Limb (tissue), 2 donors: ENCODE results near the gene ZEB2.

Experiments
- DNase-seq, 2 donors: peaks; one replicate each; pipeline ENCODE4 v3.0.0-alpha.2; 2016; ENCODE audit errors: extremely low spot score in 2 of 2

ZEB2 gene

DNA sequence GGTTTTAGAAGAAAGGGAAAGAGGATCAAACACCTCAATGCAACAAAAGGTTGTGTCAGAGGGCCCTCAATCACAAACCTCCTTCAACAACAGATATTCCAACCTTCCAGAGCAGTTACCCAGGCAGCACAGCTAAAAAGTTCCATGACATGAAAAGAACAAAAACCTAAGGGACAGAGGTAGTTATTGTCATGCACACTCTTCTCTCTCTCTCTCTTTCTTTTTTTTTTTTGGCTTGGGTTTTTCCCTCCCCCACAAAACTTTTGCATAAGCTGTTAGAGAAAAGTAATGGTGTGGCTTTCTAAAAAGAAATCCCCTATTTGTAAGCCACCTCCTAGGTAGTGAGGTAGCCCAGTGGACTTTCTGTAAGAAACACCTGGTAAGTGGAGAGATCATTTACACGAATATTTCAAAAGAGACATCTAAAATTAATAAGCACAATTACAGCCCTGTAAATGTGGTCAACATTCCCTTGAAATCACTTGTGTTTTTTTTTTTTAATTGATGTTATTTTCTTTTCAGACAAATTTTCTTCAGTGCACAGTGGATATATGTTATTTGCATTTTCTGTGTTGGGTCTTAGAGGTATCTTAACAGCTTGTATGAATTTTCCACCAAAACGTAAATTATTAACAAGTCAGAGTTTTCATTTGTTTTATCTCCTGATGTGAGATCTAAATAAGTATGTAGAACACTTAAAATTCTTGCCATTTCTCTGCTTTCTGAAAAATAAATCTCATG lies 48.4 kb downstream of the ZEB2 start:
- DNase-seq = no peak

DNA sequence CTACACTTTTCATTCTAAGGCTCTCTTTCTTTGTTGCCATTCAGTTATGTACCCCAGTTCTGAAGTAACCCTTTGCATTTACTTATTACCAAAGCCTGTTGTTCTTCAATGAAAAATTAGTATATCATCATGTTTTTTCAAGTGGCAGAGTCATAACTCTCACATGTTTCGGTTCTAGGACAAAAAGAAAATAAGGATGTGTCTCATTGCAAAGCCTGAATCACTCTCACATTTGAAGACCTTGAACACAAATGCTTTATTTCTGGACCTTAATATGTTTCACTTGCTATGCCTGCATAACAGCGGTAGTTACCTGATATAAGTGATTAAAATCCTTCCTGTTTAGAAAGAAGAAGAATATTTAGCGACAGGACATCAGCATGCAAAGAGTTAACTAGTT lies 49.1 kb downstream of the ZEB2 start:
- DNase-seq = no peak

DNA sequence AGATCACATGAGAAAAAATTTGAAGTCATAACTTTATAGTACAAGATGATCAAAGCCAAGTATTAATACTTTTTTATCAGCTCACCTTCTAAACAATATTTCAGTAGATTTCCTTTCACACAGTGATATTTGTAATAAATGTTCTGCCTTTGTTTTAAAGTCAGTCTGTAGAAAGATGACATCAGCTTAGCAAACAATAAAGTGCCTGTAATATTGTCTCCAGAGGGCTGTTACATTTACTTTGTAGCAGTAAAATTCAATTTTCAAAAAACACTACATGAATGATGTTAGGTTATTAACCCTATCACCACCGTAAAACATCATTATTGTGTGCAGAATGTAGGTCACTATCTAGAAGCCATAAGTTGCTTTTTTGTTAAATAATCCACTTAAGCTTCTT lies 49.6 kb downstream of the ZEB2 start:
- no peak for DNase-seq

DNA sequence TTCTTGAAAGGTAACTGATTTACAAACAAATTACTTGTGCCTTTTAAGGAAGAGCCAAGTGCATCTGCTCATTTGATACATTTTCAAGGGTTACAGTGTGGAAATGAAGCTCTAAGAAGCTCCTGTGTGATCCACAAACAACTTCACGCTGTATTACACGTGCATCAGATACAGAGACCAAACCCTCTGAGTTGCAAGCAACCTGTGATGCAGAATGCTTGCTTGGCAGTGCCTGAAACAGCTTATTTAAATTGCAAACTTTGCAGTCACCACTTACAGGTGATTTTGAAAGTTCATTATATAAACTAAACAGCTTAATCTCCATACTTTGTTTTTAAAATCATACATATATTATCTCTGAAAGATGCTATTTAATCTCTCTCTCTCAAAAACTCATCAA lies 50.1 kb downstream of the ZEB2 start:
- no peak for DNase-seq

DNA sequence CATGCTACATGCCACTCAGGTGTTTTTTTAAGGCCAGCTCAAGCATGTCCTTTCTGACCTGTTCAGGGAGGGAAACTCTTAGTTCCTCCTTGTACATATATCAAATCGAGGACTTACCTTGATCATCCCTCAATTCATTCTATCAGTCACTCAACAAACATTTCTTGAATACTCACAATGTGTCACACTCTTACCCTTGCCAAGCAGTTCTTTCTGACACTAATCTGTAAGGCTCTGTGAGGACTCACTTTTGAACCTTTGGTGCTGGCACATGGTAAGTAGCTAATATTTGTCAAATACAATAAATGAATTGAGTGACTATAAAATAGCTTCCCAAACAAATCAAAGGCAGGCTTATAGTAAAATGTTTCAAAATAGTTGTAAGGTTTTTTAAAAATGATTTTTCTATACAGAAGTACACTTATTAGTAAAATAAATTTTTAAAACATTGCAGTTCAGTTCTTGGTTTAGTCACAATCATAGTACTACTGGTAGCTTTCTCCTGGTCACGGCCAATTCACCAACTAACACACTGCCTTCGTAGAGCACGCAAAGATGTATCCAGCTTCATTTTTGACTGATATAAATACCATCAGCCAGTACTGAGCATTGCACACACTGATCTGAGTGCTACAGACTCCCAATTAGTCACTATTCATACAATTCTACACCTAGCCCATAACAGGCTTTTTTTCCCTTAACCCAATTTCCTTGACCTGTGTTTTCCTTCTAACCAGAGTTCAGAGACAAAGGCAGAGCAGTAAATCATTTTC lies 50.9 kb downstream of the ZEB2 start:
- DNase-seq = no peak

DNA sequence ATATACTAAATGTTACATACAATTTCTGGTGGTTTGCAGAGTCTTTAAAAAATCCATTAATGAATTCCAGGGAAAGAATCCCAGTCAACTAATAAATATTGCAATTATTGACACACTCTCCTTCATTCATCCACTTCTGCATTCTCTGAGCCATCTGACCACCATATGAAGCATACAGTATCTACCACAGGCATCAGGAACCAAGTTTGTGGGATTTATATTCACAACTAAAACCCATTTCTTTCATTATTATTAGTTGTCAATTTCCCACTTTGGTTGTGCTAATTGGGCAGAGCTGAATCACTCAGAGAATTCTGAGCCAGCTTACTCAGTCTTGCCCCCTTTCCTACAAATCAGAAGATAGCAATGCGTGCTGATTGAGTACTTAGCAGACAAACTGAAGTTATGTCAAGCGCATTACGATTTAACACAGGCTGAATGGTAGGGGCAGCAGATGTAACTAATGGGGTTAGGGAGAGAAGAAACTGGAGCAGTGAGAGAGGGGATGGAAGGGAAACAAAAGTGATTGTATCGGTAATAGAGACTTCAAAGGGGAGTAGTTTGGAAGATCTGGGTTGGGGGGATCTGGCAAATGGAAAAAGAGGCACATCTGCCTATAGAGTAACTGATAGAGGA lies 52.3 kb downstream of the ZEB2 start:
- no peak for DNase-seq

DNA sequence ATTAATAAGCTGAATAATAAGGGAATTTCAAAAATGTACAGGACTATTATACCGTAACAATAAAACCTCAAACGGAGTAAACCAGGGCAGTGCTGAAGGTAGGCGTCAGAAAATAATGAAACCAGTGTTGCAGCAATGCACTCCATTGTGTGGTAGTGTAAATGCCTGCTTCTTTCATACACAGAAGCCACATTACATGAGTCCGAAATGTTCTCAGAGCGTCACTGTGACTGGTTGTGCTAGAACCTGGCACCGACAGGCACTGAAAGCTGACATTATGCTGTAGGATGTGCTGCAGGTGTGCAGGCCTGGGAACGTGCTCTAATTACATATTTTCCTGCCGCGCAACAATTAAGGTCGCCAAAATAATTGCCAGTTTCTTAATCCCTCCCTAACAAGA lies 53.3 kb downstream of the ZEB2 start:
- no peak for DNase-seq

DNA sequence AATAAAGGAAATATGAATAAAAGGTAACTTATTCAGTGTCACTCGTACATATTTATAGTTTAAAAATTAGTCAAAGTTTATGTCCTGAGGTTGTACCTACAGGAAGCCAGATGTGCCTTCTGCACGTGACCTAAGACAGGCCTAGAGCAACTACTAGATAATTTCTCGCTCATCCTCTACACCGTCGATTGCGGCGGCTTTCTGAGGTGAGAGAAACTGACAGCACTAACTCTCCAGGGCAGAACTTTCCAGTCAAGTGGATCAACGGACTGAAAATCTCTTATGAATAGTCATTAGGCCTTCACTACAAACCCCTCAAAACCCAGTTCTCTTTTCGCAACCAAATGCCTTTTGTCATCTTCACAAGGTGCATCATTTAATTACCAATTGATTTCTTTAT lies 54.2 kb downstream of the ZEB2 start:
- DNase-seq = no peak

DNA sequence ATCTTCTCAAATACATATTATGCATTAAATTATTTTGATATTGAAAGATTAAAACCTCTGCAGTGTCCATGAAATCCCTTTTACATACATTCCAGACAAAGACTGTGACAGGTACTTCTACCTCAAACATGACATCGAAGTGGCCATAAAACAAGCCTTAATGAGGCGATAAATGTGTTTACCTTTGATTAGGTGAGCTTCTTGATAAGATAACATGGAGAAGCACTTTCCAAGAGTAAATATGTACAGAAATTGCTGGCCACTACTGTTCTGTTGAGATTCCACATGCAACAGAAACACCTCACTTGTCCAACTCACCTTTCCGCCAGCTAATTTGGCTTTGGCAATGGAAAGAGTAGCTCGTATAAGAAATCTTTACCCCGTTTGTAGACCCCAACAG lies 55.2 kb downstream of the ZEB2 start:
- no peak for DNase-seq

DNA sequence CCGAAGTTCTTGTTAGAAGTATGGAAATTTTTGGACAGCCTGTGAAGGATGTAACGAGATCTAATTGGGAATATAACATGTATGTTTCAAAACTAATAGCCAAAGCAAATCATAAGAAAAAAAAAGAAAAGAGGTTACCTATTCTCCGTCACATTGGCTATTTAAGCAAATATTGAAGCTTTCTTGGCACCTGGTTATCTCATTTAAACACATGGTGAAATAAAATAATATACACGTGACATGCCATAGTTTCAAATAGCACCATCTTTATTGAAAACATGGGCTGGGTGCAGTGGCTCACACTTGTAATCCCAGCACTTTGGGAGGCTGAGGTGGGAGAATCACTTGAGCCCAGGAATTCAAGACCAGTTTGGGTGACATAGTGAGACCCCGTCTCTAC lies 56.7 kb downstream of the ZEB2 start:
- DNase-seq = no peak

DNA sequence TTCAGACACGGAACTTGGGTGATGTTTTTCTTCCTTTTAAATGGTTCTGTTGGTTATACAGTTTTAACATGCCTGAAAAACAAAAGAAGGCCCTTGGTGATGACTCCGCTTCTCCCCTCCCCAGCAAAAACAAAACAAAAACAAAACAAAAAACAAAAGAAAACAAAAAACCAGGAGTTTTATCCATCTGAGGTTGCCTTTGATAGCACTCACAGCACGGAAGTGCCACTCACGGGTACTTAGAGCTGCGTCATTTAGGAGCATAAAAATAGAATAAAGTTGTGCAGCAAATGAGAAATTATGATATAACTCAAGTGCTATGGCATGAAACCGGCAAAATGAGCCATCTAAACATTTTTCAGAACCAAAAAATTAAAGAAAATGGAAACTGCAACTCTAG lies 57.7 kb downstream of the ZEB2 start:
- no peak for DNase-seq

DNA sequence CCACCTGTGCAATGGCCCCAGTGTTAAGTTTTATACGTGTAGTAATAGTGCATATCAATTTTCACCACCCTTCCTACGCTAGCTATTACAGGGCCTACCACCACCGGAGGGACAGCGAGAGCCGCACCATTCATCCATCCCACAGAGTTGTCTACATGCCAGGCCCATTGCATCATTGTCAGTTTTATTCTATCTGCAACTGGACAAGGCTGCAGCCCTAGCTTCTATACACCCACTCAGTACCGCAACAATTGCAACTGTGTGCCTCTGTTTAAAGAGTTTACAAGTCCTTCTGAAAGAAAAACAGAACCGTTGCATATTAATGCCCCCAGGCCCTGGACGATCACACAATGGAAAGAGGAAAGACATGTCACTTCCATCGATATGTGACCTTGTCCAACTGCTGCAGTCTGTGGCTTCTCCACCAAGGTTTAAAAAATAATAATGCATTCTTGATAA lies 58.6 kb downstream of the ZEB2 start:
- DNase-seq = peak in 1 of 2 donors; percentile 49

DNA sequence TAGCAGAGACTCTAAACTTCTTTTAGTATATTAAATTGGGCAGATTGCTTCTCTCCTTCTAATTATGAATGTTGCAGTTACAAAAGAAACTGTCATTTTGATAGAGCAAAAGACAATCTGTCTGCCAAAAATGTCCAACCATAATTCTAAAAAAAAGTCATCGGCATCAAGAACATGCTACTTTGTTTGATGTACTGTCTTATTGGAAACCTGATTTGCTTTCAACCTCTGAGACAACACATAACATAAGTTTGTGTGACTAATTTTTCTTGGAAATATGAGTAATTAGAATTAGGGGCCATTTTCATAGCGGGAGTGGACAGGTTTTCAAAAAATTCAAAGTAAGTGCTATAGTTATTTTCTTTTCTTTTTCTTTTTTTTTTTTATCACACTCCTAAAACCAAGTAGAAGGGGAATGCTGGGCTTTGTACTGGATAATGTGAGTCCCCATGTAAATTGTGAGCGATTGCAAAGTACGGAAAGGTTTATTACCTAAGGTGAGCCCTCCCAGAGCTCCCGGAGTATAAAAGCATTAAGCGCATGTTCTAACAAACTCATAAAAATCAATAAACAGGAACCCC lies 59.1 kb downstream of the ZEB2 start:
- DNase-seq = no peak

DNA sequence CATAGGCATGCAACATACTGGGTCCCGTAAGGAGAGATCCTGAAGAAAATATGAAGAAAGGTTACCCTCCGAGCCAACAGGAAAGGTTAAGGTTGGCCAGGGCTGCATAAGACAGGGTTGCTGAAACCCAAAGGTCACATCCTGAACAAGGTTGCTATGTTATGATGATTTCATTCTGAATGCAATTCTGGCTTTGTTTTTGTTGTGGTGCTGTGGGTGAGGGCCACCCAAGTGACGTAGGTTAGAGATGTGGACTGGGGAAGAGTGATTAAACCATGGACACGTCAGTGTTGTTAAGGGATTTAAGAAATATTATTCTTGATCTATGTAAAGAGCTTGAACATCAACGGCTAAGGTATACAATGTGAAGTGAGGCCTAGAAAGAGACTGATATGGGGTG lies 60.0 kb downstream of the ZEB2 start:
- DNase-seq = no peak

DNA sequence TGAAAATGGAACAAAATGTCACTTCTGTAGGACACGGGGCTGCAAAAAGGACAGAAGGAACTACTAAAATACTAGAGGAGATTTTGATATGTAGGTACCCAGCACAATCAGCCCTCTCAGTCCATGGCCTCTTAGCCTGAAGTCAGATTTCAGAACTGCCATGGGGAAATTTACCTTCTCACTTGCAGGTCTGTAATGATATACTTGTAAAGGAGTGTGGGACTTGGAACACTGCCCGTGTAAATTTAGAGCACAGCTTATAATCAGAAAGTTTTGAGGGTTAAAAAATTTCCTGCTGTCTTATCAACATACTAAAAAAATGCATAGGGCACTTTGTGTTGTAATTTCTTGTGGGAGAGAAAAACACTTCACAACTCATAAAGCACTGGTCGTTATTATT lies 60.6 kb downstream of the ZEB2 start:
- no peak for DNase-seq

DNA sequence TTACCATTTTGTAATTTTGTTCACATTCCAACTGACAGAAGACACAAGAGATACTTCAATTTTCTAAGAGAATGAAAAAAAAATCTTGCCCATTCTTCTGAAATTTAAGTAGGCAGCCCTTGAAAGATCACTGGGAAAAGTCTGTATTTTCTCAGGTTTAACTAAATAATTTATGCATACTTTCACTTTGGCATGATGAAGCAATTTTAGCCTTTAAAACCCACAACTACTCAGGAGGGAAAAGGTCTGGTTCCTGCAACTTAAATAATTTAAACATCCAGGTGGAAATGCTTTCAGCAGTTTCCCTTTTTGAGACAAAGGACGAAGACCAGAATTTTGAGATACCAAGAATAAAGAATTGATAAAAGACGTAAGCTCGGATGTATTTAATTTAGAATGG lies 61.4 kb downstream of the ZEB2 start:
- DNase-seq = no peak

DNA sequence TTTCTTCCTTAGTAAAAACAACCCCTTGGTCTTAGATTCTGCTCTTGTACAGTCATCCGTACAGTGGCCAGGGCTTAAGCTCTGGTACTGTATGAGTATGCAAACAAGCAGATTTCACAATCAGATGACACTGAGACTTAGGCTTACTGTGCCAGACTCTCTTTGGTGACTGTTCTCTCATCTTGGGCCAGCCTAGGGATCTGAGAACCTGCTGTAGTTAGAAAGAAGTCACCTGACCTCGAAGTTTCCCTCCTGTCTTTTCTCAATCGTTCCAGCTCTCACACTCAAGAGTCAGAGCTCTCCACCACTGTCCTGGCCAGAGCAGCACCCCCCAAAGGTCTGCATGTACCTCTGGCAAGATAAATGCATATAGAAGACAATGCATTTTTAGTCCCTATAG lies 63.2 kb downstream of the ZEB2 start:
- no peak for DNase-seq

DNA sequence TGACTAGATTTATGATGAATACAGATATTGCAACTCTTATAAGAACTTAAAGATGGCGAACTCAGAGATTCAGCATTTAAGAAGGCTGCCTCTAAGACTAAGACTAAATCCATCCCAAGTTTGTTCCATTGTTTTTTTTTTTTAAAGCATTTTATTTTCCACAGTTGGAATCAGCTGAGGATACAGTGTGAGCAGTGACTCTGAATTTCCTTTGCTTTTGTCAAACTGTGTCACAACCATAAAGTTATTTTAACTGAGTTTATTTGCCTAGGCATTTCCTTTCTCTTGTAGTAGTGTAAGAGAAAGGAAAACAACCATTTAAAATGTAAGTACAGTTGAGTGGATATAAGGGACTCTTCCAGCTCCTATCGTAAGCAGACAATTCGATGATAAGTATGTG lies 63.9 kb downstream of the ZEB2 start:
- DNase-seq = no peak

DNA sequence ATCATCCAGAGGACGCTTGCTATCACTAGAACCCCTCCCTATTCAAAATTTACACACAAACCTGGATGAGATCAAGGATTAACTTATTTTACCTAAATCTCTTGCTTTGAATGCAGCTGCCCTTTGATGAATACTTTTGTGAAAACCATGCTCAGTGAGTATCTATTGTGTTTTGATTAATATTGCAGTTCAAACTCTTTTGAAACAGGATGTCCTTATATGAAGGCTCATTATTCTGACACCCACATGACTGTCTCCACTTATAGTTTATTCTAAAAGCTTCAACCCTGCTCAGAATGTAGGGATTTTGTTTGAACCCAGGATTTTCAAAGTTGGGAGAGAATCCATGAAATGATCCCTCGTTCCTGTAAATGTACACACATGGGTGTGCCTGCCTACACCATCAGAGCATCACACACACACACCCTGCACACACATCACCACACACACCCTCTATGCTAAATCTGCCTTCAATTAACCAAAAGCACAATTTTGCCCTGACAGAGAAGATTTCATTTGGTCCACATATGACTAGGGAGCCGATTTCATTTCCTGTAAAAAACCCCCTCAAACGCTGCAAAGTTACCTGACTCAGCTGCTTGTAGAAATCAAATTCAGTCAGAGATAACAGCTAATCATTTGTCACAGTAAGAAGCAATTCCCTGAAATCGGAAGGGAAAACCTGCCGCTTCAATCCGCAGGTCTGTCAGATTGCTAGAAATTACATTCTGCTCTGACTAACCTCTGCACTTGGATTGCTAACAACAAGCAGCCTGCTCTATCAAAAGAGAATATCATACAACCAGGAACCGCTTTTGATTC lies 65.2 kb downstream of the ZEB2 start:
- no peak for DNase-seq

DNA sequence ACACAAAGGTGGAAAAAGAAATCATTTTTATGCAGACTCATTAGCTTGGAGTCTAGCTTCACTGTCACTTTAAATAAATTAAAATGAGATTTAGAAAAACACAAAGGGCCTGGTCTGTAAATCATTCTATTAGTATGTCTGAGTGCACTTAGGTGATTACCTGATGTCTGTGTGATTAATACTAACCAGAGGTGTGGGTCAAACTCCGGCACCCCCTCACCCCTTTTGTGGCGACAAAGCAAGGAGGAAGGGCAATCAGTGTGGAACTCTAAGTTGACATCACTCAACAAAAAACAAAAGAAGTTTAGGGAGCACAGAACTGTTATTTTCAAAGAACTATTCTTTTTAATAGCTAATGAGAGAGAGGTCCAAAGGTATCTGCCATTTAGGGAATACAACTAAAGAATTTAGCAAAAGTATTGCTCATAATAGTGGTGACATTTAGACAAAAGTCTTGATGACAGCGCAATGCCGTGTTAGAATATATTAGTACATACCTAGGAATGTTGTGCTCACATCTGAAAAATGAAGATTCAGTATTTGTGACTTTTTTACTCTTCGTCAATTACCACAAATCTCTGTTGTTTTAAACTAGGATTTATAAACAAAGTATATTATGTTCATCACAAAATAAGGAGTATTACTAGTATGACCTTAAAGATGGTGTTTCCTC lies 66.3 kb downstream of the ZEB2 start:
- no peak for DNase-seq

DNA sequence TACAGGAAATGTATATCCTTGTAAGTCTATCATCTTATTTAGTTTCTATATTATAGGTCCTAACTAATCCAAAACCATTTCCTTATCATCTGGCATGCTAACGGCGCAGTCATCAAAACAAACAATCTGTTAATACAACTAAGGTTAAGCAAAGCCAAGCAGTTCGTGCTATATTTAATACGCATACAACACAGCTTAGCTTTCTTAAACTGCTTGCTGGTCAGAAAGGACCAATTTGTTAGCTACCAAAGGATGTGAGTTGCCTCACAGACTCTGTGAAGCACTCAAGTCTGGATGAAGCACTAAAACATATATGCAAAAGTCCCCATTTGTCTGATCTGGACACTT lies 67.0 kb downstream of the ZEB2 start:
- DNase-seq = no peak
